ENCODE results near the gene SLC35D2.

The SLC35D2 gene

DNA sequence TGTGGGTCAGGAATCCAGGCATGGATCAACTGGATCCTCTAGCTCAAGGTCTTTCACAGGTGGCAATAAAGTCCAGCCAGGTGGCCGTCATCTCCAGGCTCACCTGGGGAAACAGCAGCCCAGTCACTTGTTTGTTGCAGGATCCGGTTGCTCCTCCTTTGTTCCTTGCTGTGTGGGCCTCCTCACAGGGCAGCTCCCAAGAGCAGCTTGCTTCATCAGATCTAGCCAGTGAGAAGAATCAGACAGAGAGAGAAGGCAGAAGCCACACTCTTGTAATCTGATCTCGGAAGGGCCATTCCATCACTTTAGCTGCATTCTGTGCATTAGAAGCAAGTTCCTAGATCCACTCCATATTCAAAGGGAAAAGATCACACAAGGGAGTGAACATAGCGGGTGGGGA lies 78.3 kb downstream of the SLC35D2 start:
- no peak for DNase-seq (ENCODE audit: low read depth)
- no peak for TF ChIP-seq CTCF (IDR thresholded peaks at IDR 0.05; ENCODE audit: control insufficient read depth, extremely low read depth, insufficient read depth)
- no peak overlapping the region for H3K4me3 ChIP-seq (ENCODE audit: low read depth, low read length)

- TF ChIP-seq CTCF (IDR thresholded peaks at IDR 0.05; ENCODE audit: control insufficient read depth, extremely low read depth, insufficient read depth): no peak
- H3K4me3 ChIP-seq (ENCODE audit: low read depth, low read length): no peak overlapping the region
- no peak for DNase-seq (ENCODE audit: low read depth)
Observed at GRCh38 chr9:96304230-96304629, 79.3 kb downstream of the SLC35D2 start.

GRCh38 chr9:96302021-96302420 lies 81.5 kb downstream of the SLC35D2 start, which contains the start of gene HSD17B3:
HSD17B3 (minus strand) TSS chr9:96302176; CDS start chr9:96302104, 72 bp downstream.
- no peak for DNase-seq (ENCODE audit: low read depth)
- no peak for TF ChIP-seq CTCF (IDR thresholded peaks at IDR 0.05; ENCODE audit: control insufficient read depth, extremely low read depth, insufficient read depth)
- no peak within 1 kb of the TSS for H3K4me3 ChIP-seq (ENCODE audit: low read depth, low read length)

- H3K4me3 ChIP-seq (ENCODE audit: low read depth, low read length): no peak overlapping the region
- DNase-seq (ENCODE audit: low read depth): no peak
- TF ChIP-seq CTCF (IDR thresholded peaks at IDR 0.05; ENCODE audit: control insufficient read depth, extremely low read depth, insufficient read depth): no peak
Observed at GRCh38 chr9:96299823-96300222, 83.7 kb downstream of the SLC35D2 start.

GRCh38 chr9:96294159-96294545 lies 89.4 kb downstream of the SLC35D2 start:
- no peak overlapping the region for H3K4me3 ChIP-seq (ENCODE audit: low read depth, low read length)
- no peak for TF ChIP-seq CTCF (IDR thresholded peaks at IDR 0.05; ENCODE audit: control insufficient read depth, extremely low read depth, insufficient read depth)
- DNase-seq (ENCODE audit: low read depth): no peak

DNA sequence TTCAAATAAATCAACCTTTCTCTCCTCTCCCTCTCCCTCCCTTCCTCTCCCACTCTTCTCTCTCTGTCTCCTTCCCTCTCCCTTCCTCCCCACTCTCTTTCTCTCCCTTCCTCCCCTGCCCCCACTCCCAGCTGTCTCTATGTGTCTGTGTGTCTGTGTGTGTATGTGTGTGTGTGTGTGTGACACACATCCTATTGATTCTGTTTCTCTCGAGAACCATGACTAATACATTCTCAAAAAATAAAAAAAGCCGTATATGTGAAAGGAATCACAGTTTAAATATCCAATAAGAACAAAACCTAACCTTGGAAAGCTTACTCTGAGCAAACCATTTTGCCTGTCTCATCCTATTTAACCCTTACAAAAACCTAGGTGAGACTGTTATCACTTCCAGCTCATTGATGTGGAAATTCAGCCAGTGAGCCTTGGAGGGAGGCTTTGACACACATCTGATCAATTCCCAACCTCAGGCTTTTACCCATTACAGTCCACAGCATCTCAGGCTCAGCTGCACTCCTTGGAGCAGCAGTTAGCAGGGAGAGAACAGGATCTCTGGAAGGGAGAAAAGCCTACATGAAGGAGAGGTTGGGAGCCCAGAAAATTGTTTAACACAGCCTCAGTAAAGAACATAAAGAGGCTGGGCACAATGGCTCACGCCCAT lies 89.9 kb downstream of the SLC35D2 start:
- TF ChIP-seq CTCF (IDR thresholded peaks at IDR 0.05; ENCODE audit: control insufficient read depth, extremely low read depth, insufficient read depth): no peak
- DNase-seq (ENCODE audit: low read depth): no peak
- H3K4me3 ChIP-seq (ENCODE audit: low read depth, low read length): no peak overlapping the region

DNA sequence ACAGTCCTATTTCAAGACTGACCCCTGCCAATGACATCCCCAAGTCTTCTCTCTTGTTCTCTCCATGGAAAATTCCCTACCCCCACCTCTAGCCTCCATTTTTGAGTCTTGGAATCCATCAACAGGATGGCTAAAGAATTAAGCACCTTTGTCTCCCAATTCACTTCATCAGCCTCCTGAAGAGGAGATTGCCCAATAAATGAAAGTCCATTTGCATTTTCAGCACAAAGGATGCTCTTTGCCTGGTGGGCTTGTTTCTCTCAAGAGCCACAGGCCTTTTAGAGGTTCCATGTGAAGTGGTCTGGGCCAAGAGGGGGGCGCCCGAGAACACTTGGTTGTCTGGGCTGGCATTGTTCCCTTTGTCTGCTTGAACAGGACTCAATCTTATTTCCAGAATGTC lies 94.1 kb downstream of the SLC35D2 start:
- no peak for DNase-seq (ENCODE audit: low read depth)
- TF ChIP-seq CTCF (IDR thresholded peaks at IDR 0.05; ENCODE audit: control insufficient read depth, extremely low read depth, insufficient read depth): no peak
- no peak overlapping the region for H3K4me3 ChIP-seq (ENCODE audit: low read depth, low read length)

All from LNCaP clone FGC (cell line).